Naive thymus-derived CD4-positive, alpha-beta T cell (primary cell): ENCODE data around the gene SCAMP1. TPM values are rescaled to one million over a fixed set of nuclear protein-coding genes. Genes with fewer than 3 reads are reported as not detected.

Experiments used
- ATAC-seq: fragments of 150-1000 bp; cut with Tn5 transposase; 2 replicates; pipeline ENCODE4 v1.10.0; 2021; ENCODE audit warnings: mild to moderate bottlenecking, moderate library complexity
- CTCF ChIA-PET: fragments of 350-600 bp; sonication (Branson Sonifier 250); formaldehyde crosslinking; loops from one replicate; lab custom pipeline; 2021; ENCODE audit warnings: antibody characterized with exemption; lab: Charles Lee
- POLR2A ChIA-PET: fragments of 350-600 bp; sonication (Branson Sonifier 250); formaldehyde crosslinking; loops from one replicate; lab custom pipeline; 2021; ENCODE audit warnings: antibody characterized with exemption, inconsistent platforms; lab: Charles Lee
- DNase-seq, 9 donors: peaks; one replicate each; pipeline versions ENCODE4 v3.0.0 to v3.0.0-alpha.2; 2020 to 2022; ENCODE audit warnings: mixed read lengths in 1 of 9
- H3K27ac ChIP-seq: one replicate; pipeline ENCODE4 v1.7.0; 2013; ENCODE audit warnings: mild to moderate bottlenecking, low read depth, low read length, moderate library complexity
- H3K27me3 ChIP-seq, 2 donors: one replicate each; pipeline ENCODE4 v1.7.0; 2013; ENCODE audit warnings: low read length in 2 of 2, mild to moderate bottlenecking in 2 of 2, moderate library complexity in 2 of 2; ENCODE audit not compliant: control insufficient read depth in 2 of 2, insufficient read depth in 2 of 2
- H3K36me3 ChIP-seq, 3 experiments: 1 replicate in 2 of 3; 2 replicates in 1 of 3; pipeline ENCODE4 v1.7.0; 2013; ENCODE audit warnings: low read length in 3 of 3, mild to moderate bottlenecking in 3 of 3, moderate library complexity in 1 of 3; ENCODE audit not compliant: insufficient read depth in 3 of 3, control insufficient read depth in 2 of 3
- H3K4me1 ChIP-seq, 2 donors: one replicate each; pipeline ENCODE4 v1.7.0; 2013; ENCODE audit warnings: low read length in 2 of 2, mild to moderate bottlenecking in 2 of 2, moderate library complexity in 1 of 2; ENCODE audit not compliant: control insufficient read depth in 2 of 2, insufficient read depth in 2 of 2
- H3K4me3 ChIP-seq: 2 replicates; pipeline ENCODE4 v1.7.0; 2013; ENCODE audit warnings: mild to moderate bottlenecking, low read length
- H3K9me3 ChIP-seq, 3 experiments: 1 replicate in 2 of 3; 2 replicates in 1 of 3; pipeline ENCODE4 v1.7.0; 2013; ENCODE audit warnings: low read length in 3 of 3; ENCODE audit not compliant: control insufficient read depth in 2 of 3
- H3K27ac Mint-ChIP-seq, 9 donors: one replicate each; pipeline ENCODE4 v1.8.0; 2020 to 2022; ENCODE audit warnings: mixed read lengths in 9 of 9, mild to moderate bottlenecking in 8 of 9, moderate library complexity in 5 of 9, inconsistent platforms in 2 of 9
- H3K27me3 Mint-ChIP-seq, 5 donors: one replicate each; pipeline ENCODE4 v1.8.0; 2021 to 2022; ENCODE audit warnings: mixed read lengths in 5 of 5, mild to moderate bottlenecking in 1 of 5
- H3K36me3 Mint-ChIP-seq, 5 donors: one replicate each; pipeline ENCODE4 v1.8.0; 2020 to 2022; ENCODE audit warnings: mixed read lengths in 5 of 5, mild to moderate bottlenecking in 3 of 5, inconsistent platforms in 1 of 5
- H3K4me1 Mint-ChIP-seq, 7 donors: one replicate each; pipeline ENCODE4 v1.8.0; 2020 to 2022; ENCODE audit warnings: mixed read lengths in 7 of 7, mild to moderate bottlenecking in 3 of 7, inconsistent platforms in 1 of 7
- H3K4me3 Mint-ChIP-seq, 10 donors: one replicate each; pipeline ENCODE4 v1.8.0; 2020 to 2022; ENCODE audit warnings: mild to moderate bottlenecking in 10 of 10, mixed read lengths in 10 of 10, moderate library complexity in 6 of 10, inconsistent platforms in 2 of 10
- H3K9me3 Mint-ChIP-seq, 11 donors: one replicate each; pipeline ENCODE4 v1.8.0; 2020 to 2022; ENCODE audit warnings: mixed read lengths in 11 of 11, mild to moderate bottlenecking in 4 of 11, inconsistent platforms in 1 of 11, moderate library complexity in 1 of 11
- intact Hi-C, 2 donors: fragments of 100-400 bp; cut with micrococcal nuclease; formaldehyde crosslinking; loops; one replicate each; pipeline ENCODE4 v1.15.1; 2023
- polyA plus RNA-seq, 2 donors: library from polyadenylated mRNA; unstranded; fragments of 300-500 nt; fragmentation: Illumina TruSeq; gene quantifications; one replicate each; pipeline ENCODE4 v1.2.3, GENCODE V29; 2021
- total RNA-seq, 6 experiments: library from RNA in 5 of 6; stranded (reverse) in 5 of 6; gene quantifications; 1 replicate in 5 of 6; 2 replicates in 1 of 6; pipeline ENCODE4 v1.2.3 and lab custom pipeline; 2021 to 2026

The SCAMP1 gene
- total and polyA plus RNA-seq, 7 experiments from 2014 or later = 16.9 to 29.8 (median 25.7) TPM

- Histone ChIP-seq H3K9me3 (no peaks in the 10 kb centered on the region), H3K4me3 (no peak overlapping the region), H3K4me1 (peaks cover 3 to 9% of the 10 kb centered on the region in 2 donors), H3K27me3 (peaks cover 3 to 9% of the 10 kb centered on the region in 2 donors), H3K27ac (no peak overlapping the region), H3K36me3 (no peaks in the 10 kb centered on the region)
- H3K4me1 Mint-ChIP-seq = peaks cover 0 to 20% (median 12%) of the 10 kb centered on the region in 7 donors
- no peak overlapping the region for H3K27ac Mint-ChIP-seq
- CTCF ChIA-PET = no interaction called here
- POLR2A ChIA-PET = no interaction called here
- intact Hi-C loops = no loop called here
- H3K27me3 Mint-ChIP-seq = peaks cover 58 to 75% (median 71%) of the 10 kb centered on the region in 5 donors
- no peak for ATAC-seq
- H3K4me3 Mint-ChIP-seq = no peak overlapping the region
- no peaks in the 10 kb centered on the region for H3K9me3 Mint-ChIP-seq
- DNase-seq = no peak
- no peaks in the 10 kb centered on the region for H3K36me3 Mint-ChIP-seq
Observed at GRCh38 chr5:78505860-78506259, 145.4 kb downstream of the SCAMP1 start.

GRCh38 chr5:78506261-78507024, 146.0 kb downstream of the SCAMP1 start:
- Histone ChIP-seq H3K36me3 (no peaks in the 10 kb centered on the region), H3K27ac (no peak overlapping the region), H3K27me3 (peaks cover 3 to 14% of the 10 kb centered on the region in 2 donors), H3K9me3 (no peaks in the 10 kb centered on the region), H3K4me3 (no peak overlapping the region), H3K4me1 (peaks cover 3 to 9% of the 10 kb centered on the region in 2 donors)
- ChIA-PET POLR2A (no interaction called here), CTCF (no interaction called here)
- intact Hi-C loops = no loop called here
- no peak overlapping the region for H3K4me3 Mint-ChIP-seq
- ATAC-seq (no peak), DNase-seq (no peak)
- no peaks in the 10 kb centered on the region for H3K36me3 Mint-ChIP-seq
- no peak overlapping the region for H3K27ac Mint-ChIP-seq
- no peaks in the 10 kb centered on the region for H3K9me3 Mint-ChIP-seq
- H3K4me1 Mint-ChIP-seq = peaks cover 0 to 23% (median 12%) of the 10 kb centered on the region in 7 donors
- H3K27me3 Mint-ChIP-seq = peaks cover 63 to 76% (median 73%) of the 10 kb centered on the region in 5 donors

GRCh38 chr5:78507531-78507930, 147.1 kb downstream of the SCAMP1 start:
- H3K36me3 Mint-ChIP-seq = no peaks in the 10 kb centered on the region
- peaks cover 3 to 9% of the 10 kb centered on the region in 2 donors for H3K4me1 ChIP-seq
- no peak overlapping the region for H3K27ac Mint-ChIP-seq
- H3K4me3 ChIP-seq = no peak overlapping the region
- peaks cover 60 to 72% (median 64%) of the 10 kb centered on the region in 5 donors for H3K27me3 Mint-ChIP-seq
- ATAC-seq (no peak), DNase-seq (no peak)
- intact Hi-C loops = no loop called here
- no peaks in the 10 kb centered on the region for H3K9me3 Mint-ChIP-seq
- peaks cover 0 to 23% (median 12%) of the 10 kb centered on the region in 7 donors for H3K4me1 Mint-ChIP-seq
- H3K9me3 ChIP-seq = no peaks in the 10 kb centered on the region
- no peak overlapping the region for H3K27ac ChIP-seq
- ChIA-PET POLR2A (no interaction called here), CTCF (no interaction called here)
- H3K27me3 ChIP-seq = peaks cover 3 to 16% of the 10 kb centered on the region in 2 donors
- no peak overlapping the region for H3K4me3 Mint-ChIP-seq
- H3K36me3 ChIP-seq = no peaks in the 10 kb centered on the region

GRCh38 chr5:78508186-78508765, 147.9 kb downstream of the SCAMP1 start:
- POLR2A ChIA-PET = no interaction called here
- no peak for DNase-seq
- intact Hi-C loops = no loop called here
- Histone ChIP-seq H3K27ac (no peak overlapping the region), H3K4me3 (no peak overlapping the region), H3K36me3 (no peaks in the 10 kb centered on the region), H3K4me1 (peaks cover 3 to 9% of the 10 kb centered on the region in 2 donors), H3K27me3 (peaks cover 3 to 16% of the 10 kb centered on the region in 2 donors), H3K9me3 (no peaks in the 10 kb centered on the region)
- H3K4me1 Mint-ChIP-seq = peaks cover 0 to 23% (median 12%) of the 10 kb centered on the region in 7 donors
- H3K27me3 Mint-ChIP-seq = peaks cover 60 to 75% (median 62%) of the 10 kb centered on the region in 5 donors
- peaks cover 0 to 1% (median 0%) of the 10 kb centered on the region in 11 donors for H3K9me3 Mint-ChIP-seq
- no peak overlapping the region for H3K4me3 Mint-ChIP-seq
- CTCF ChIA-PET = no interaction called here
- ATAC-seq = no peak
- no peak overlapping the region for H3K27ac Mint-ChIP-seq
- no peaks in the 10 kb centered on the region for H3K36me3 Mint-ChIP-seq

- Histone ChIP-seq H3K27ac (no peak overlapping the region), H3K4me3 (peak overlapping the region; percentile 61), H3K36me3 (no peaks in the 10 kb centered on the region), H3K9me3 (no peaks in the 10 kb centered on the region), H3K27me3 (peaks cover 3 to 16% of the 10 kb centered on the region in 2 donors), H3K4me1 (peaks cover 3 to 9% of the 10 kb centered on the region in 2 donors)
- H3K4me3 Mint-ChIP-seq = peak overlapping the region; percentile 78 to 88 (median 84)
- POLR2A ChIA-PET = no interaction called here
- DNase-seq (peak in 3 of 9 donors; percentile 4 to 15 (median 9)), ATAC-seq (peak; percentile 15)
- H3K27me3 Mint-ChIP-seq = peaks cover 63 to 80% (median 67%) of the 10 kb centered on the region in 5 donors
- peaks cover 0 to 23% (median 12%) of the 10 kb centered on the region in 7 donors for H3K4me1 Mint-ChIP-seq
- CTCF ChIA-PET = no interaction called here
- intact Hi-C loops = no loop called here
- peaks cover 0 to 3% (median 0%) of the 10 kb centered on the region in 11 donors for H3K9me3 Mint-ChIP-seq
- H3K36me3 Mint-ChIP-seq = no peaks in the 10 kb centered on the region
- H3K27ac Mint-ChIP-seq = peak overlapping the region in 1 of 9 donors; percentile 3
Observed at GRCh38 chr5:78509145-78509865, 148.9 kb downstream of the SCAMP1 start.

- no peak overlapping the region for H3K27ac ChIP-seq
- H3K27me3 ChIP-seq = peaks cover 3 to 16% of the 10 kb centered on the region in 2 donors
- H3K27me3 Mint-ChIP-seq = peaks cover 62 to 84% (median 67%) of the 10 kb centered on the region in 5 donors
- H3K36me3 Mint-ChIP-seq = no peaks in the 10 kb centered on the region
- peaks cover 0 to 3% (median 0%) of the 10 kb centered on the region in 11 donors for H3K9me3 Mint-ChIP-seq
- DNase-seq (peak in 7 of 9 donors; percentile 11 to 49 (median 14)), ATAC-seq (peak; percentile 72)
- H3K4me3 ChIP-seq = peak overlapping the region; percentile 61
- H3K36me3 ChIP-seq = no peaks in the 10 kb centered on the region
- H3K4me3 Mint-ChIP-seq = peak overlapping the region; percentile 78 to 88 (median 84)
- H3K4me1 ChIP-seq = peaks cover 3 to 9% of the 10 kb centered on the region in 2 donors
- peaks cover 0 to 23% (median 12%) of the 10 kb centered on the region in 7 donors for H3K4me1 Mint-ChIP-seq
- POLR2A ChIA-PET = interaction anchor here (0.7 kb wide), 1 partner anchor 958 kb away, joined by 3 read pairs; no protein-coding TSS in a partner anchor
- CTCF ChIA-PET = no interaction called here
- no peaks in the 10 kb centered on the region for H3K9me3 ChIP-seq
- no peak overlapping the region for H3K27ac Mint-ChIP-seq
- intact Hi-C loops = no loop called here
Observed at GRCh38 chr5:78509884-78510769, 149.7 kb downstream of the SCAMP1 start.
